CD8-positive, alpha-beta memory T cell (primary cell): Measurements from ENCODE around the gene PPM1H. TPM values are rescaled to one million over a fixed set of nuclear protein-coding genes. Genes with fewer than 3 reads are reported as not detected.

ENCODE experiments used
- polyA plus RNA-seq: library from polyadenylated mRNA; unstranded; fragments of 300-500 nt; fragmentation: Illumina TruSeq; gene quantifications from one replicate; pipeline ENCODE4 v1.2.3, GENCODE V29; 2021
- total RNA-seq, 2 experiments: library from RNA; stranded (reverse); gene quantifications; one replicate each; pipeline ENCODE4 v1.2.3, GENCODE V29; 2021

Gene PPM1H
- total and polyA plus RNA-seq, 3 experiments from 2014 or later = 0.13 TPM; not detected in 1

Other genes starting within 250 kb of the PPM1H start
- not detected for gene AVPR1A, start 216.1 kb upstream of the PPM1H start, total RNA-seq
- not detected for gene AVPR1A, start 216.1 kb upstream of the PPM1H start, polyA plus RNA-seq